Hepatocyte (in vitro differentiated cells): ENCODE data around the gene DBP.

Experiments used
- CTCF ChIP-seq: fragments of 200-600 bp; sonication (generic); IDR thresholded peaks from 2 replicates; pipeline ENCODE4 v1.5.1; 2016; ENCODE audit warnings: antibody characterized with exemption, mild to moderate bottlenecking; ENCODE audit not compliant: poor library complexity
- EZH2 ChIP-seq: fragments of 200-600 bp; sonication (generic); IDR thresholded peaks from 2 replicates; pipeline ENCODE4 v1.6.1; 2016; ENCODE audit warnings: antibody characterized with exemption, mild to moderate bottlenecking, borderline replicate concordance
- EZH2phosphoT487 ChIP-seq: fragments of 200-600 bp; sonication (generic); IDR thresholded peaks from one replicate; pipeline ENCODE4 v1.6.1; 2018; ENCODE audit warnings: antibody characterized with exemption, mild to moderate bottlenecking, low read depth, moderate library complexity; ENCODE audit not compliant: unreplicated experiment, severe bottlenecking

- TF ChIP-seq EZH2 (no peak), CTCF (no peak), EZH2phosphoT487 (no peak)
Measured at GRCh38 chr19:48587387-48587786, 49.8 kb downstream of the DBP start.
